HepG2 (cell line): ENCODE measurements around the gene P2RX6. TPM values are rescaled to one million over a fixed set of nuclear protein-coding genes. Genes with fewer than 3 reads are reported as not detected.
A peak's percentile ranks its signal among the peaks of the same experiment; 100 is the strongest.

Experiments used
- AHR ChIP-seq: IDR thresholded peaks from 2 replicates; pipeline ENCODE4 v1.6.1; 2018; ENCODE audit warnings: missing genetic modification reagents, missing compliant biosample characterization
- ARID4A ChIP-seq: sonication (generic); formaldehyde crosslinking; IDR thresholded peaks from 2 replicates; pipeline ENCODE4 v1.5.0; 2020; ENCODE audit warnings: mild to moderate bottlenecking, missing genetic modification reagents, borderline replicate concordance
- ETV5 ChIP-seq: IDR thresholded peaks from 2 replicates; pipeline ENCODE4 v1.6.1; 2018; ENCODE audit warnings: missing biosample characterization, missing genetic modification reagents, inconsistent platforms, borderline replicate concordance
- KAT8 ChIP-seq: IDR thresholded peaks from 2 replicates; pipeline ENCODE4 v1.6.1; 2016; ENCODE audit warnings: missing genetic modification reagents, missing compliant biosample characterization
- NR2F6 ChIP-seq, 2 experiments: IDR thresholded peaks; 2 replicates each; pipeline ENCODE4 v1.6.1; 2016; ENCODE audit warnings: antibody characterized with exemption in 1 of 2, mild to moderate bottlenecking in 1 of 2
- RFXAP ChIP-seq: sonication (generic); formaldehyde crosslinking; IDR thresholded peaks from 2 replicates; pipeline ENCODE4 v1.4.0; 2020; ENCODE audit warnings: missing genetic modification reagents, borderline replicate concordance
- SALL1 ChIP-seq: sonication (generic); formaldehyde crosslinking; IDR thresholded peaks from 2 replicates; pipeline ENCODE4 v1.8.0; 2022; ENCODE audit warnings: mild to moderate bottlenecking, missing genetic modification reagents
- SIN3A ChIP-seq: IDR thresholded peaks from 2 replicates; pipeline ENCODE4 v1.6.1; 2011; ENCODE audit warnings: low read depth, mild to moderate bottlenecking, control low read depth, low read length, borderline replicate concordance
- TCF12 ChIP-seq, 2 experiments: fragments of 450-650 bp in 1 of 2; sonication (generic) in 1 of 2; formaldehyde crosslinking in 1 of 2; IDR thresholded peaks; 2 replicates each; pipeline versions ENCODE4 v1.6.1 to v1.8.0; 2017 to 2022; ENCODE audit warnings: antibody characterized with exemption in 1 of 2, mild to moderate bottlenecking in 1 of 2, missing genetic modification reagents in 1 of 2, moderate library complexity in 1 of 2
- TMF1 ChIP-seq: sonication (generic); formaldehyde crosslinking; IDR thresholded peaks from 2 replicates; pipeline ENCODE4 v1.8.1; 2022; ENCODE audit warnings: low read depth, missing genetic modification reagents
- TSC22D2 ChIP-seq: sonication (generic); formaldehyde crosslinking; IDR thresholded peaks from 2 replicates; pipeline ENCODE4 v1.5.1; 2020; ENCODE audit warnings: missing genetic modification reagents, mild to moderate bottlenecking, borderline replicate concordance
- ZBTB7B ChIP-seq: sonication (generic); formaldehyde crosslinking; IDR thresholded peaks from 2 replicates; pipeline ENCODE4 v1.4.0; 2020; ENCODE audit warnings: missing genetic modification reagents
- ZMYM2 ChIP-seq: sonication (generic); formaldehyde crosslinking; IDR thresholded peaks from 2 replicates; pipeline ENCODE4 v1.8.0; 2022; ENCODE audit warnings: mild to moderate bottlenecking, missing genetic modification reagents
- ZNF253 ChIP-seq: sonication (generic); formaldehyde crosslinking; IDR thresholded peaks from 2 replicates; pipeline ENCODE4 v1.8.0; 2022; ENCODE audit warnings: mild to moderate bottlenecking, missing genetic modification reagents, borderline replicate concordance
- ZNF296 ChIP-seq: sonication (generic); formaldehyde crosslinking; conservative IDR thresholded peaks from 2 replicates; pipeline ENCODE4 v1.5.0; 2020; ENCODE audit warnings: mild to moderate bottlenecking, missing genetic modification reagents
- ZNF512 ChIP-seq: sonication (generic); formaldehyde crosslinking; IDR thresholded peaks from 2 replicates; pipeline ENCODE4 v1.4.0; 2020; ENCODE audit warnings: mild to moderate bottlenecking, missing genetic modification reagents
- ZNF605 ChIP-seq: sonication (generic); formaldehyde crosslinking; IDR thresholded peaks from 2 replicates; pipeline ENCODE4 v1.8.0; 2022; ENCODE audit warnings: mild to moderate bottlenecking, missing genetic modification reagents
- ZNF616 ChIP-seq: sonication (generic); formaldehyde crosslinking; IDR thresholded peaks from 2 replicates; pipeline ENCODE4 v1.5.0; 2020; ENCODE audit warnings: low read depth, mild to moderate bottlenecking, missing genetic modification reagents
- polyA plus RNA-seq, 8 experiments: library from polyadenylated mRNA; depleted of rRNA in 3 of 8; stranded (reverse) in 7 of 8; unstranded in 1 of 8; fragments of >200 nt; fragmentation: Illumina TruSeq in 4 of 8; extraction: Trizol in 4 of 8; gene quantifications; 2 replicates each; pipeline versions ENCODE4 v1.2.1 to v1.2.3, GENCODE V29; 2011 to 2016; ENCODE audit warnings: low read depth in 4 of 8, missing spikeins in 1 of 8, mixed read lengths in 1 of 8; ENCODE audit not compliant: insufficient read depth in 1 of 8
- total RNA-seq, 5 experiments: library from RNA; depleted of rRNA; stranded (reverse); fragments of >200 nt; fragmentation: Illumina TruSeq; extraction: Trizol; gene quantifications; 2 replicates each; pipeline ENCODE4 v1.2.3, GENCODE V29; 2016; ENCODE audit warnings: low read depth in 1 of 5
- TF ChIP-seq, protein P1 (sequence below): IDR thresholded peaks from 2 replicates; pipeline ENCODE4 v1.6.1; 2016; ENCODE audit warnings: low read depth, borderline replicate concordance

Gene P2RX6
- total and polyA plus RNA-seq, 2 of the 13 experiments (the other 11 are each of a cell fraction or from before 2014, with no cell fraction given) = 0.04 to 0.12 TPM

DNA sequence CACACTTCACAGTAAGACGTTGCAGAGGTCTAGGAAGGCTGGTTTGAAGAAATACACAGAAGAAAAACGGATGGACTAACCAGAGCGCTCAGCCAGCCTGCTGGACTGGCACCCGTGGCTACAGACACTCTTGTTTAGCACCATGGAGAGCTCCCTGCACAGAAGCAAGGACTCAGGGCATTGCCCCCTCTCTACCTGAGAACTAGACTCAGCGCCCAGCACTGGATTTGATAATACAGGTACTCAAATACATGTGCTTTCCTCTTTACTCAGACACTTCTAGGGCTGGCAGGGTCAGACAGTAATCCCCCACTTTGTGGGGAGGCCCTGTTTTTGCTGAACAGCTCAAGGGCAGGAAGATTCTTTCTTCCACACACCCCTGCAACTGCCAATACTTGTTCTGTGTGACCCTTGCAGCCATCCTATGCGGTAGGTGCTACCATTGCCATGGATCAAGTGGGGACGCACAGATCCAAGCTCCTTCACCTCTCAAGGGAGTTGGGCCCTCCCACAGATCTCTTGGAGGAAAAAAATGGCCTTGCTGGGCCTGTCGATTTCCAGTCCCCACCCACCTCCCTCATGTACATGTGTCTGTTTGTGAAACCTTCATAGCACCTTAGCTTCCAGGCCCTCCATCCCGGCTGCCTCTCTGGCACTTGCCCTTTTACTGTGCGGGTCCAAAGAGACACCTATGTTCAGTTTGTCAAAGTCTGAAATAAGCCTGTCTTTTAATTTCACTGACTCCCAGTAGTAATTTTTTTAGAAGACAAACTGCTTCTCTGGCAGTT lies 5.1 kb upstream of the P2RX6 start (continued):
- peak; percentile 50; the same call in 1 of the 2 replicates for TF ChIP-seq ETV5 (CRISPR knock-in tag)
- TF ChIP-seq TMF1 = no peak
- peak; percentile 96 for TF ChIP-seq TSC22D2
- TF ChIP-seq ZMYM2 (CRISPR knock-in tag) = no peak
- no peak for TF ChIP-seq NR2F6 (IDR thresholded peaks at IDR 0.05)
- TF ChIP-seq NR2F6 (CRISPR knock-in tag; IDR thresholded peaks at IDR 0.05) = 0 out of 2 replicates have a peak, but pooled peaks have one; percentile 58
- no peak for TF ChIP-seq ZNF616
- peak; percentile 84; the same call in 1 of the 2 replicates for TF ChIP-seq SIN3A
- no peak for TF ChIP-seq ZNF512
- 0 out of 2 replicates have a peak, but pooled peaks have one; percentile 51 for TF ChIP-seq ZNF296 (CRISPR knock-in tag)
- peak; percentile 62; the same call in 1 of the 2 replicates for TF ChIP-seq ZBTB7B (CRISPR knock-in tag)
- peak; percentile 87 for TF ChIP-seq SALL1 (CRISPR knock-in tag)
- 0 out of 2 replicates have a peak, but pooled peaks have one; percentile 57 for TF ChIP-seq RFXAP (CRISPR knock-in tag)
- TF ChIP-seq KAT8 (CRISPR knock-in tag) = peak; percentile 62
- TF ChIP-seq, protein P1, sequence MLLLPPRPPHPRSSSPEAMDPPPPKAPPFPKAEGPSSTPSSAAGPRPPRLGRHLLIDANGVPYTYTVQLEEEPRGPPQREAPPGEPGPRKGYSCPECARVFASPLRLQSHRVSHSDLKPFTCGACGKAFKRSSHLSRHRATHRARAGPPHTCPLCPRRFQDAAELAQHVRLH (CRISPR knock-in tag) = peak; percentile 95
- TF ChIP-seq ZNF253 (CRISPR knock-in tag) = no peak
- TF ChIP-seq ZNF605 = peak; percentile 53; the same call in 1 of the 2 replicates
- TF ChIP-seq AHR = peak; percentile 90; the same call in 1 of the 2 replicates
- peak; percentile 68; the same call in 1 of the 2 replicates for TF ChIP-seq ARID4A (CRISPR knock-in tag)
- TF ChIP-seq TCF12 (IDR thresholded peaks at IDR 0.05) = no peak
- no peak for TF ChIP-seq TCF12 (CRISPR knock-in tag; IDR thresholded peaks at IDR 0.05)
